Body of pancreas (tissue), 4 donors: ENCODE measurements around the gene NEK1. TPM values are rescaled to one million over a fixed set of nuclear protein-coding genes. Genes with fewer than 3 reads are reported as not detected.
"Not testable (repeated sequence)": the region's sequence is repeated elsewhere in the genome, so short reads cannot be mapped to it uniquely, and the experiment has no call there.

ENCODE experiments used
- ATAC-seq: fragments of 150-250 bp; one replicate; pipeline ENCODE4 v1.9.1; 2016
- DNase-seq, 4 donors: peaks; one replicate each; pipeline ENCODE4 v3.0.0-alpha.2; 2019
- H3K27ac ChIP-seq, 4 donors: fragments of 200-600 bp; sonication (generic); 1 replicate in 3 of 4; 2 replicates in 1 of 4; pipeline versions ENCODE4 v1.5.1 to v1.6.1; 2016 to 2019; ENCODE audit warnings: mild to moderate bottlenecking in 1 of 4, mixed read lengths in 1 of 4, moderate library complexity in 1 of 4
- H3K27me3 ChIP-seq, 2 donors: fragments of 200-600 bp; sonication (generic); one replicate each; pipeline ENCODE4 v1.6.0; 2016; ENCODE audit warnings: mild to moderate bottlenecking in 1 of 2
- H3K36me3 ChIP-seq, 2 donors: fragments of 200-600 bp; sonication (generic); replicated peaks in 1 of 2; 2 replicates each; pipeline ENCODE4 v1.5.1; 2016; ENCODE audit warnings: low read depth in 2 of 2; ENCODE audit not compliant: insufficient read depth in 1 of 2
- H3K4me1 ChIP-seq: fragments of 200-600 bp; sonication (generic); one replicate; pipeline ENCODE4 v1.6.0; 2016
- H3K4me3 ChIP-seq, 2 donors: fragments of 200-600 bp; sonication (generic); 1 replicate in 1 of 2; 2 replicates in 1 of 2; pipeline ENCODE4 v1.5.1; 2016 to 2019
- H3K9me3 ChIP-seq, 3 donors: fragments of 200-600 bp; sonication (generic); 1 replicate in 2 of 3; 2 replicates in 1 of 3; pipeline ENCODE4 v1.5.1; 2016
- CTCF ChIP-seq, 7 experiments: fragments of 450-650 bp in 4 of 7; fragments of 200-600 bp in 3 of 7; sonication (generic) in 3 of 7; IDR thresholded peaks; one replicate each; pipeline ENCODE4 v1.5.1; 2016 to 2019; ENCODE audit warnings: antibody characterized with exemption in 7 of 7
- POLR2A ChIP-seq, 3 donors: fragments of 450-650 bp; IDR thresholded peaks; one replicate each; pipeline ENCODE4 v1.6.1; 2016; ENCODE audit warnings: antibody characterized with exemption in 3 of 3, mild to moderate bottlenecking in 2 of 3
- WGBS, 2 donors: methylation state at CpG; one replicate each; pipeline ENCODE4 v1.1.5; 2017; 5-methylcytosine and 5-hydroxymethylcytosine counted together
- intact Hi-C: fragments of 100-400 bp; cut with DNase I; formaldehyde crosslinking; loops from one replicate; pipeline ENCODE4 v1.15.1; 2023
- total RNA-seq, 2 donors: library from RNA; depleted of rRNA; stranded (reverse); fragments of >200 nt; gene quantifications; one replicate each; pipeline ENCODE4 v1.1.0, GENCODE V29; 2016

Gene NEK1
- total RNA-seq, 2 donors from 2014 or later: 6.3 to 12.2 TPM

- WGBS, 2 donors: 20 to 28% methylated on average over 1 of the region's 1 CpG
- no peaks in the 10 kb centered on the region for H3K9me3 ChIP-seq
- DNase-seq (peak; percentile 34 to 62 (median 46)), ATAC-seq (peak; percentile 92)
- peak overlapping the region in 3 of 4 donors; percentile 67 to 76 (median 74) for H3K27ac ChIP-seq
- no peaks in the 10 kb centered on the region for H3K27me3 ChIP-seq
- no peaks in the 10 kb centered on the region for H3K36me3 ChIP-seq
- TF ChIP-seq CTCF (IDR thresholded peaks at IDR 0.05): no peak
- TF ChIP-seq POLR2A (IDR thresholded peaks at IDR 0.05): no peak
- H3K4me1 ChIP-seq: peaks cover 42% of the 10 kb centered on the region
- H3K4me3 ChIP-seq: no peak overlapping the region
- intact Hi-C loops: no loop called here
These were observed 14.9 kb upstream of the NEK1 start for GRCh38 chr4:169627307-169627706.

- intact Hi-C loops: no loop called here
- ATAC-seq: peak; percentile 43
- Histone ChIP-seq H3K9me3 (no peaks in the 10 kb centered on the region), H3K27ac (peak overlapping the region in 3 of 4 donors; percentile 67 to 76 (median 74)), H3K36me3 (no peaks in the 10 kb centered on the region), H3K27me3 (no peaks in the 10 kb centered on the region), H3K4me1 (peaks cover 42% of the 10 kb centered on the region), H3K4me3 (no peak overlapping the region)
- TF ChIP-seq POLR2A (IDR thresholded peaks at IDR 0.05) (no peak), CTCF (IDR thresholded peaks at IDR 0.05) (no peak)
- WGBS, 2 donors: 70 to 75% methylated on average over 6 of the region's 6 CpGs
- no peak for DNase-seq
These were observed 14.2 kb upstream of the NEK1 start for GRCh38 chr4:169626331-169627282.

GRCh38 chr4:169625886-169626285, 13.5 kb upstream of the NEK1 start:
- intact Hi-C loops: no loop called here
- DNase-seq (no peak), ATAC-seq (no peak)
- H3K4me3 ChIP-seq: no peak overlapping the region
- no peaks in the 10 kb centered on the region for H3K27me3 ChIP-seq
- H3K4me1 ChIP-seq: peaks cover 42% of the 10 kb centered on the region
- TF ChIP-seq POLR2A (IDR thresholded peaks at IDR 0.05): no peak
- no peak for TF ChIP-seq CTCF (IDR thresholded peaks at IDR 0.05)
- H3K9me3 ChIP-seq: no peaks in the 10 kb centered on the region
- 71 to 73% methylated on average over 5 of the region's 5 CpGs for WGBS, 2 donors
- peak overlapping the region in 3 of 4 donors; percentile 67 to 76 (median 74) for H3K27ac ChIP-seq
- H3K36me3 ChIP-seq: no peaks in the 10 kb centered on the region

GRCh38 chr4:169624012-169624411, 11.6 kb upstream of the NEK1 start:
- peaks cover 45% of the 10 kb centered on the region for H3K4me1 ChIP-seq

GRCh38 chr4:169622566-169622965, 10.2 kb upstream of the NEK1 start:
- intact Hi-C loops: no loop called here
- 4 to 9% methylated on average over 4 of the region's 4 CpGs for WGBS, 2 donors
- Histone ChIP-seq H3K36me3 (no peaks in the 10 kb centered on the region), H3K4me3 (no peak overlapping the region), H3K27me3 (no peaks in the 10 kb centered on the region), H3K27ac (peak overlapping the region; percentile 72 to 98 (median 96)), H3K4me1 (peaks cover 32% of the 10 kb centered on the region), H3K9me3 (no peaks in the 10 kb centered on the region)
- DNase-seq (no peak), ATAC-seq (no peak)
- TF ChIP-seq CTCF (IDR thresholded peaks at IDR 0.05): no peak
- TF ChIP-seq POLR2A (IDR thresholded peaks at IDR 0.05): no peak

More at GRCh38 chr4:169624012-169624411, 11.6 kb upstream of the NEK1 start:
- H3K27me3 ChIP-seq, H3K4me3 ChIP-seq, ATAC-seq, intact Hi-C loops, DNase-seq, H3K9me3 ChIP-seq, H3K27ac ChIP-seq, H3K36me3 ChIP-seq: not testable (repeated sequence)
- WGBS, 2 donors: 93 to 100% methylated on average over 6 of the region's 6 CpGs
